Tibial artery (tissue), 4 donors: ENCODE data around the gene NTN5.

Experiments used
- DNase-seq, 2 donors: peaks; one replicate each; pipeline ENCODE4 v3.0.0-alpha.2; 2019
- H3K27ac ChIP-seq, 2 donors: fragments of 200-600 bp; sonication (generic) in 1 of 2; 1 replicate in 1 of 2; 2 replicates in 1 of 2; pipeline ENCODE4 v1.5.1; 2018 to 2019; ENCODE audit warnings: mild to moderate bottlenecking in 1 of 2
- H3K27me3 ChIP-seq, 2 donors: fragments of 200-600 bp; sonication (generic) in 1 of 2; one replicate each; pipeline versions ENCODE4 v1.5.1 to v1.6.0; 2016 to 2019
- H3K36me3 ChIP-seq, 3 donors: fragments of 200-600 bp; sonication (generic) in 2 of 3; one replicate each; pipeline ENCODE4 v1.5.1; 2016 to 2019; ENCODE audit warnings: mild to moderate bottlenecking in 2 of 3
- H3K4me1 ChIP-seq, 4 donors: fragments of 200-600 bp; sonication (generic) in 2 of 4; 1 replicate in 3 of 4; 2 replicates in 1 of 4; pipeline ENCODE4 v1.5.1; 2016 to 2019
- H3K4me3 ChIP-seq, 2 donors: fragments of 200-600 bp; sonication (generic) in 1 of 2; 1 replicate in 1 of 2; 2 replicates in 1 of 2; pipeline ENCODE4 v1.5.1; 2018 to 2019; ENCODE audit warnings: mild to moderate bottlenecking in 2 of 2
- H3K9me3 ChIP-seq, 3 donors: fragments of 200-600 bp; sonication (generic) in 1 of 3; one replicate each; pipeline ENCODE4 v1.5.1; 2016 to 2019
- CTCF ChIP-seq, 2 experiments: fragments of 200-600 bp in 1 of 2; fragments of 450-650 bp in 1 of 2; IDR thresholded peaks; one replicate each; pipeline ENCODE4 v1.5.1; 2017 to 2019; ENCODE audit warnings: antibody characterized with exemption in 2 of 2, mild to moderate bottlenecking in 1 of 2, moderate library complexity in 1 of 2
- intact Hi-C: fragments of 100-400 bp; cut with DNase I; formaldehyde crosslinking; loops from one replicate; pipeline ENCODE4 v1.15.0; 2023; ENCODE audit warnings: low total_unique reads

The NTN5 gene

GRCh38 chr19:48623556-48624066 lies 49.2 kb downstream of the NTN5 start:
- DNase-seq, result no peak

GRCh38 chr19:48619692-48620585 lies 52.9 kb downstream of the NTN5 start:
- peaks cover 0 to 64% (median 39%) of the 10 kb centered on the region in 4 donors for H3K4me1 ChIP-seq
- intact Hi-C loops, result no loop called here
- H3K27me3 ChIP-seq, result no peaks in the 10 kb centered on the region
- peaks cover 24 to 33% (median 26%) of the 10 kb centered on the region in 3 donors for H3K36me3 ChIP-seq
- peak overlapping the region; percentile 72 to 81 for H3K4me3 ChIP-seq
- H3K9me3 ChIP-seq, result no peaks in the 10 kb centered on the region
- DNase-seq, result no peak
- H3K27ac ChIP-seq, result peak overlapping the region; percentile 86 to 91
- TF ChIP-seq CTCF (IDR thresholded peaks at IDR 0.05), result no peak

More at GRCh38 chr19:48623556-48624066, 49.2 kb downstream of the NTN5 start:
- Histone ChIP-seq H3K36me3 (peaks cover 0 to 38% (median 7%) of the 10 kb centered on the region in 3 donors), H3K4me3 (peak overlapping the region; percentile 56 to 64), H3K4me1 (peaks cover 0 to 42% (median 29%) of the 10 kb centered on the region in 4 donors), H3K27me3 (no peaks in the 10 kb centered on the region), H3K9me3 (no peaks in the 10 kb centered on the region), H3K27ac (peak overlapping the region; percentile 80 to 81)
- intact Hi-C loops, result no loop called here
- TF ChIP-seq CTCF (IDR thresholded peaks at IDR 0.05), result no peak

GRCh38 chr19:48618916-48619691 lies 53.7 kb downstream of the NTN5 start, which contains the start of the genes RPL18 and SPHK2:
TSS of gene RPL18 (minus strand) at chr19:48619178. CDS start at chr19:48619143, 35 bp downstream.
TSS of gene SPHK2 (plus strand) at chr19:48619506. CDS start at chr19:48620515, 1,009 bp downstream.
- H3K27me3 ChIP-seq, result no peaks in the 10 kb centered on the region
- peak; percentile 98 to 99 for DNase-seq
- peak in 1 of 2 experiments; percentile 7 for TF ChIP-seq CTCF (IDR thresholded peaks at IDR 0.05)
- peaks cover 0 to 63% (median 33%) of the 10 kb centered on the region in 4 donors for H3K4me1 ChIP-seq
- intact Hi-C loops, result no loop called here
- peak within 1 kb of the TSS; percentile 72 to 81 for H3K4me3 ChIP-seq
- H3K9me3 ChIP-seq, result no peaks in the 10 kb centered on the region
- peak within 1 kb of the TSS; percentile 86 to 91 for H3K27ac ChIP-seq
- H3K36me3 ChIP-seq, result peaks cover 24 to 40% (median 31%) of the 10 kb centered on the region in 3 donors

DNA sequence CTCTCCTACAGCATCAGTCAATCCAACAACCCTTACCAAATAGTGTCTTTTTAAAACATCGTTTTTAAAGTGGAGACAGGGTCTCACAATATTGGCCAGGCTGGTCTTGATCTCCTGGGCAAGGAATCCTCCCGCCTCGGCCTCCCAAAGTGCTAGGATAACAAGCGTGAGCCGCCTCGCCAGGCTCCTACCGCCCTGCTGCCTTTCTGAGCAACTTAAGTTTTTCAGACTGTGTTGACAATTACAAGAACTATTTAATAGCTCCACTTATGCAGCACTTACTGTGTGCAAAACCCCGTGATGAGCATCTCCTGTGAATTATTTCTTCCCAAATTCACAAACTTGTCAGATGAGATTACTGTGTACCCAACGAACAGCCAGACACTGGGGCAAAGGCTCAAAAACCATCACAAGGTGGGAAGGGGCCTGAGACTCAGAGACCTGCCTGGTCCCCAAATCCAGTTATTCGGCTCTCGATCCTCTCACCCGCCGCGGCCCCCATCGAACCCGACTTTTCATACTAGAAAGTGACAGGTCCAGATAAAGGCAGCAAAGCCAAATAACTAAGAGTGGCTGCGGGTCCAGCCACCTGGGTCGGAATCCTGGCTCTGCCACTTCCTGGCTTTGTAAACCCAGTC lies 54.4 kb downstream of the NTN5 start:
- H3K9me3 ChIP-seq, result no peaks in the 10 kb centered on the region
- H3K4me1 ChIP-seq, result peaks cover 0 to 64% (median 28%) of the 10 kb centered on the region in 4 donors
- peak overlapping the region; percentile 72 to 81 for H3K4me3 ChIP-seq
- peak in 1 of 2 donors; percentile 67 for DNase-seq
- H3K27me3 ChIP-seq, result no peaks in the 10 kb centered on the region
- intact Hi-C loops, result no loop called here
- peak overlapping the region; percentile 86 to 91 for H3K27ac ChIP-seq
- peaks cover 24 to 40% (median 31%) of the 10 kb centered on the region in 3 donors for H3K36me3 ChIP-seq
- TF ChIP-seq CTCF (IDR thresholded peaks at IDR 0.05), result no peak
